Esophagus mucosa (tissue), 1 donor: ENCODE measurements around the gene RGS6. TPM values are rescaled to one million over a fixed set of nuclear protein-coding genes. Genes with fewer than 3 reads are reported as not detected.

Experiments used
- ATAC-seq: fragments of 200-7000 bp; cut with Tn5 transposase; one replicate; pipeline ENCODE4 v1.9.1; 2020
- total RNA-seq: library from RNA; stranded (reverse); gene quantifications from one replicate; pipeline ENCODE4 v1.2.4, GENCODE V29; 2023
- donor health status: DM: yes; HTN: yes; CAD: no.

The RGS6 gene
- total RNA-seq, 1 donor from 2014 or later: 0.52 TPM

GRCh38 chr14:72612041-72612440 lies 679.8 kb downstream of the RGS6 start:
- no peak for ATAC-seq

DNA sequence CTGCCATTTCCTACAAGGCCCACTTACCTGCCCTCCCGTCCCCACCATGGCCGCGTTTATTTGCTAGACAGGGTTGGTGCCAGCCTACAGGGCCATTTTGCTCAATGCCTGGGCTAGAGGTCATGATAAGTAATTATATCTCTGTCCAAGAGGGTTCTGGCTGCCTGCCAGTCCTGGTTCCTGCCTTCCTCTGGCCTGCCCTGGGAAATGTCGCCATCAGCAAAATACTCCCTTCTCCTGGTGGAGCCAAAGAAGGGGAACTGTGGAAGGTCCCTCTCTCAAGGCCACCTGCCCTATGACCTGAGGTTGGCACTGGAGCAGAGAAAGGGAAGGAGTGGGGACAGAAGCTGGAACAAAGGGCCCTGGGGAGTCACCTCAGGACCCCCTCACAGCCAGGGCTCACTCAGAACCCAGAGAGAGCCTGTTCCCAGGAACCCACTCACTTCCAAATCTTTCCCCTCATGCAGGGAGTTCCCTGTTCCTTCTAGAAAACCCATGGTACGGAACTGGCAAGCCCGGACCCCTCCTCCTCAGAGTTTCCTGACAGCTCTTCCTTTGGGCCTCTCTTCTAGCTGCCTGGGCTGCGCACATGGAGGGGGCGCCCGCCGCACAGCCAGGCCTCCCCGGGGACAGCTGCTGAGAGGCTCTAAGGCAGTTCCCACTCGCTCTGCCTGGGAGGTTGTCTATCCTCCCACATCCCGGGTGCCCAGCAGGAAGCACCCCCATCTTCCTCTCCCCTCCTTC lies 681.2 kb downstream of the RGS6 start:
- ATAC-seq: no peak

DNA sequence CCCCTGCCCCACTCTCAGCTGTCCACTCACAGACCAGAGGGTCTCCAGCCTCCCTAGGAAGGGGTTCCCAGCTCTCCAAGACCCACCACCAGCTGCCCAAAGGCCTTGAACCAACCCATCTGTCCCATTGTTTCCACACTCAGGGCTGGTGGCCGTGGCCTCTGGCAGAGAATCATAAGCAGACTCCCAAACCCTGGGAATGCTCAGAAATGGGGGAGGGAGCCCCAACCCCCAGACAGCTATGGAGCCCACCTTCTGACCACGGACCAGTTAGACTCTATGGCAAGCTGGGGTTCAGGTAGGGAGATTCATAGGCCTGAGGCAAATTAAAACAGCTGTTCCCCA lies 681.7 kb downstream of the RGS6 start:
- no peak for ATAC-seq

DNA sequence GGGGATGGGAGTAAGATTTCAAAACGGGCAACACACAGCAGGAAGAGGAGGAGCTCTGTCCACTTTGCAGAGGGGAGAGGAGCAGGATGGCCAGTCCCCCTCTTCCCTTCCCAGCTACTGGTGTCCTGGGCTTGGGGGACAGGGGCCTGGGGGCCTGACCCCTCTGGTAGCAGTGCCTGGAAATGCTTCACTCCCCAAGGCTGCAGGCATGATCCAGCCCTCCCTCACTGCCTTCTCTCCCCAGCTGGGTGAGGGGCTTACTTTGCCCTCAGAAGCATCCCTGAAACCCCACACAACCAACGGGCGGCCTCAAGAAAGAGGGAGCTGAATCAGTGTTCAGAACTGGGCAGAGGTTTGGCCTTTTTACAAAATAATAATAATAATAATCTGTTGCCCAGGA lies 682.1 kb downstream of the RGS6 start:
- no peak for ATAC-seq

GRCh38 chr14:72614891-72615415 lies 682.7 kb downstream of the RGS6 start:
- ATAC-seq: no peak

- ATAC-seq: peak; percentile 75
Observed at GRCh38 chr14:72615451-72616121, 683.4 kb downstream of the RGS6 start.
